ENCODE data around the gene SMPD1. TPM values are rescaled to one million over a fixed set of nuclear protein-coding genes. Genes with fewer than 3 reads are reported as not detected.

Gene SMPD1
- total and polyA plus RNA-seq, 9 of the 15 experiments (the other 6 are each of a cell fraction or from before 2014, with no cell fraction given) = 0.90 to 9.9 (median 5.2) TPM

- TF ChIP-seq, protein P1, sequence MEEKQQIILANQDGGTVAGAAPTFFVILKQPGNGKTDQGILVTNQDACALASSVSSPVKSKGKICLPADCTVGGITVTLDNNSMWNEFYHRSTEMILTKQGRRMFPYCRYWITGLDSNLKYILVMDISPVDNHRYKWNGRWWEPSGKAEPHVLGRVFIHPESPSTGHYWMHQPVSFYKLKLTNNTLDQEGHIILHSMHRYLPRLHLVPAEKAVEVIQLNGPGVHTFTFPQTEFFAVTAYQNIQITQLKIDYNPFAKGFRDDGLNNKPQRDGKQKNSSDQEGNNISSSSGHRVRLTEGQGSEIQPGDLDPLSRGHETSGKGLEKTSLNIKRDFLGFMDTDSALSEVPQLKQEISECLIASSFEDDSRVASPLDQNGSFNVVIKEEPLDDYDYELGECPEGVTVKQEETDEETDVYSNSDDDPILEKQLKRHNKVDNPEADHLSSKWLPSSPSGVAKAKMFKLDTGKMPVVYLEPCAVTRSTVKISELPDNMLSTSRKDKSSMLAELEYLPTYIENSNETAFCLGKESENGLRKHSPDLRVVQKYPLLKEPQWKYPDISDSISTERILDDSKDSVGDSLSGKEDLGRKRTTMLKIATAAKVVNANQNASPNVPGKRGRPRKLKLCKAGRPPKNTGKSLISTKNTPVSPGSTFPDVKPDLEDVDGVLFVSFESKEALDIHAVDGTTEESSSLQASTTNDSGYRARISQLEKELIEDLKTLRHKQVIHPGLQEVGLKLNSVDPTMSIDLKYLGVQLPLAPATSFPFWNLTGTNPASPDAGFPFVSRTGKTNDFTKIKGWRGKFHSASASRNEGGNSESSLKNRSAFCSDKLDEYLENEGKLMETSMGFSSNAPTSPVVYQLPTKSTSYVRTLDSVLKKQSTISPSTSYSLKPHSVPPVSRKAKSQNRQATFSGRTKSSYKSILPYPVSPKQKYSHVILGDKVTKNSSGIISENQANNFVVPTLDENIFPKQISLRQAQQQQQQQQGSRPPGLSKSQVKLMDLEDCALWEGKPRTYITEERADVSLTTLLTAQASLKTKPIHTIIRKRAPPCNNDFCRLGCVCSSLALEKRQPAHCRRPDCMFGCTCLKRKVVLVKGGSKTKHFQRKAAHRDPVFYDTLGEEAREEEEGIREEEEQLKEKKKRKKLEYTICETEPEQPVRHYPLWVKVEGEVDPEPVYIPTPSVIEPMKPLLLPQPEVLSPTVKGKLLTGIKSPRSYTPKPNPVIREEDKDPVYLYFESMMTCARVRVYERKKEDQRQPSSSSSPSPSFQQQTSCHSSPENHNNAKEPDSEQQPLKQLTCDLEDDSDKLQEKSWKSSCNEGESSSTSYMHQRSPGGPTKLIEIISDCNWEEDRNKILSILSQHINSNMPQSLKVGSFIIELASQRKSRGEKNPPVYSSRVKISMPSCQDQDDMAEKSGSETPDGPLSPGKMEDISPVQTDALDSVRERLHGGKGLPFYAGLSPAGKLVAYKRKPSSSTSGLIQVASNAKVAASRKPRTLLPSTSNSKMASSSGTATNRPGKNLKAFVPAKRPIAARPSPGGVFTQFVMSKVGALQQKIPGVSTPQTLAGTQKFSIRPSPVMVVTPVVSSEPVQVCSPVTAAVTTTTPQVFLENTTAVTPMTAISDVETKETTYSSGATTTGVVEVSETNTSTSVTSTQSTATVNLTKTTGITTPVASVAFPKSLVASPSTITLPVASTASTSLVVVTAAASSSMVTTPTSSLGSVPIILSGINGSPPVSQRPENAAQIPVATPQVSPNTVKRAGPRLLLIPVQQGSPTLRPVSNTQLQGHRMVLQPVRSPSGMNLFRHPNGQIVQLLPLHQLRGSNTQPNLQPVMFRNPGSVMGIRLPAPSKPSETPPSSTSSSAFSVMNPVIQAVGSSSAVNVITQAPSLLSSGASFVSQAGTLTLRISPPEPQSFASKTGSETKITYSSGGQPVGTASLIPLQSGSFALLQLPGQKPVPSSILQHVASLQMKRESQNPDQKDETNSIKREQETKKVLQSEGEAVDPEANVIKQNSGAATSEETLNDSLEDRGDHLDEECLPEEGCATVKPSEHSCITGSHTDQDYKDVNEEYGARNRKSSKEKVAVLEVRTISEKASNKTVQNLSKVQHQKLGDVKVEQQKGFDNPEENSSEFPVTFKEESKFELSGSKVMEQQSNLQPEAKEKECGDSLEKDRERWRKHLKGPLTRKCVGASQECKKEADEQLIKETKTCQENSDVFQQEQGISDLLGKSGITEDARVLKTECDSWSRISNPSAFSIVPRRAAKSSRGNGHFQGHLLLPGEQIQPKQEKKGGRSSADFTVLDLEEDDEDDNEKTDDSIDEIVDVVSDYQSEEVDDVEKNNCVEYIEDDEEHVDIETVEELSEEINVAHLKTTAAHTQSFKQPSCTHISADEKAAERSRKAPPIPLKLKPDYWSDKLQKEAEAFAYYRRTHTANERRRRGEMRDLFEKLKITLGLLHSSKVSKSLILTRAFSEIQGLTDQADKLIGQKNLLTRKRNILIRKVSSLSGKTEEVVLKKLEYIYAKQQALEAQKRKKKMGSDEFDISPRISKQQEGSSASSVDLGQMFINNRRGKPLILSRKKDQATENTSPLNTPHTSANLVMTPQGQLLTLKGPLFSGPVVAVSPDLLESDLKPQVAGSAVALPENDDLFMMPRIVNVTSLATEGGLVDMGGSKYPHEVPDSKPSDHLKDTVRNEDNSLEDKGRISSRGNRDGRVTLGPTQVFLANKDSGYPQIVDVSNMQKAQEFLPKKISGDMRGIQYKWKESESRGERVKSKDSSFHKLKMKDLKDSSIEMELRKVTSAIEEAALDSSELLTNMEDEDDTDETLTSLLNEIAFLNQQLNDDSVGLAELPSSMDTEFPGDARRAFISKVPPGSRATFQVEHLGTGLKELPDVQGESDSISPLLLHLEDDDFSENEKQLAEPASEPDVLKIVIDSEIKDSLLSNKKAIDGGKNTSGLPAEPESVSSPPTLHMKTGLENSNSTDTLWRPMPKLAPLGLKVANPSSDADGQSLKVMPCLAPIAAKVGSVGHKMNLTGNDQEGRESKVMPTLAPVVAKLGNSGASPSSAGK (IDR thresholded peaks at IDR 0.05) = no peak
- TF ChIP-seq ETV5 (CRISPR knock-in tag; IDR thresholded peaks at IDR 0.05; ENCODE audit: low read depth) (no peak), TSC22D4 (tag; IDR thresholded peaks at IDR 0.05) (no peak), ZBED1 (IDR thresholded peaks at IDR 0.05) (no peak), MAFF (IDR thresholded peaks at IDR 0.05; ENCODE audit: low read length) (no peak), NFATC3 (IDR thresholded peaks at IDR 0.05) (no peak), NCOA2 (IDR thresholded peaks at IDR 0.05; ENCODE audit: partially characterized antibody in 2 of 2) (no peak), MAZ (CRISPR knock-in tag; conservative IDR thresholded peaks at IDR 0.05 in 1 of 2, IDR thresholded peaks at IDR 0.05 in 1 of 2) (no peak)
- TF ChIP-seq, protein P2, sequence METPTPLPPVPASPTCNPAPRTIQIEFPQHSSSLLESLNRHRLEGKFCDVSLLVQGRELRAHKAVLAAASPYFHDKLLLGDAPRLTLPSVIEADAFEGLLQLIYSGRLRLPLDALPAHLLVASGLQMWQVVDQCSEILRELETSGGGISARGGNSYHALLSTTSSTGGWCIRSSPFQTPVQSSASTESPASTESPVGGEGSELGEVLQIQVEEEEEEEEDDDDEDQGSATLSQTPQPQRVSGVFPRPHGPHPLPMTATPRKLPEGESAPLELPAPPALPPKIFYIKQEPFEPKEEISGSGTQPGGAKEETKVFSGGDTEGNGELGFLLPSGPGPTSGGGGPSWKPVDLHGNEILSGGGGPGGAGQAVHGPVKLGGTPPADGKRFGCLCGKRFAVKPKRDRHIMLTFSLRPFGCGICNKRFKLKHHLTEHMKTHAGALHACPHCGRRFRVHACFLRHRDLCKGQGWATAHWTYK (CRISPR knock-in tag; IDR thresholded peaks at IDR 0.05) = no peak
- TF ChIP-seq, protein P3, sequence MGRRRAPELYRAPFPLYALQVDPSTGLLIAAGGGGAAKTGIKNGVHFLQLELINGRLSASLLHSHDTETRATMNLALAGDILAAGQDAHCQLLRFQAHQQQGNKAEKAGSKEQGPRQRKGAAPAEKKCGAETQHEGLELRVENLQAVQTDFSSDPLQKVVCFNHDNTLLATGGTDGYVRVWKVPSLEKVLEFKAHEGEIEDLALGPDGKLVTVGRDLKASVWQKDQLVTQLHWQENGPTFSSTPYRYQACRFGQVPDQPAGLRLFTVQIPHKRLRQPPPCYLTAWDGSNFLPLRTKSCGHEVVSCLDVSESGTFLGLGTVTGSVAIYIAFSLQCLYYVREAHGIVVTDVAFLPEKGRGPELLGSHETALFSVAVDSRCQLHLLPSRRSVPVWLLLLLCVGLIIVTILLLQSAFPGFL (CRISPR knock-in tag; IDR thresholded peaks at IDR 0.05) = no peak
Observed at GRCh38 chr11:6405846-6406245, 15.6 kb downstream of the SMPD1 start (continued).

All from K562 (cell line).